Activated CD4-positive, alpha-beta memory T cell treated with anti-CD3 and anti-CD28 coated beads, Interleukin-2, amount 10 ng/mL, durations not matched to agents 7 days and 5 days (primary cell): ENCODE results near the gene MPL. TPM values are rescaled to one million over a fixed set of nuclear protein-coding genes. Genes with fewer than 3 reads are reported as not detected.

ENCODE experiments used
- CTCF ChIA-PET: fragments of 350-600 bp; sonication (Branson Sonifier 250); formaldehyde crosslinking; loops from one replicate; lab custom pipeline; 2021; ENCODE audit warnings: antibody characterized with exemption, inconsistent platforms; lab: Charles Lee
- POLR2A ChIA-PET: fragments of 350-600 bp; sonication (Branson Sonifier 250); formaldehyde crosslinking; loops from one replicate; lab custom pipeline; 2021; ENCODE audit warnings: antibody characterized with exemption; lab: Charles Lee
- DNase-seq: peaks from one replicate; pipeline ENCODE4 v3.0.0-alpha.2; 2020
- H3K27ac Mint-ChIP-seq: one replicate; pipeline ENCODE4 v1.8.0; 2021; ENCODE audit warnings: mild to moderate bottlenecking, mixed read lengths
- H3K27me3 Mint-ChIP-seq: one replicate; pipeline ENCODE4 v1.8.0; 2021; ENCODE audit warnings: mixed read lengths
- H3K36me3 Mint-ChIP-seq: one replicate; pipeline ENCODE4 v1.8.0; 2021; ENCODE audit warnings: low read depth, mixed read lengths
- H3K4me1 Mint-ChIP-seq: one replicate; pipeline ENCODE4 v1.8.0; 2021; ENCODE audit warnings: mixed read lengths
- H3K4me3 Mint-ChIP-seq: one replicate; pipeline ENCODE4 v1.8.0; 2021; ENCODE audit warnings: mild to moderate bottlenecking, mixed read lengths
- H3K9me3 Mint-ChIP-seq: one replicate; pipeline ENCODE4 v1.8.0; 2021; ENCODE audit warnings: mixed read lengths
- total RNA-seq, 2 experiments: library from RNA; stranded (reverse); gene quantifications; one replicate each; pipeline ENCODE4 v1.2.3, GENCODE V29; 2021

The MPL gene
- total RNA-seq, 2 experiments from 2014 or later = not detected

DNA sequence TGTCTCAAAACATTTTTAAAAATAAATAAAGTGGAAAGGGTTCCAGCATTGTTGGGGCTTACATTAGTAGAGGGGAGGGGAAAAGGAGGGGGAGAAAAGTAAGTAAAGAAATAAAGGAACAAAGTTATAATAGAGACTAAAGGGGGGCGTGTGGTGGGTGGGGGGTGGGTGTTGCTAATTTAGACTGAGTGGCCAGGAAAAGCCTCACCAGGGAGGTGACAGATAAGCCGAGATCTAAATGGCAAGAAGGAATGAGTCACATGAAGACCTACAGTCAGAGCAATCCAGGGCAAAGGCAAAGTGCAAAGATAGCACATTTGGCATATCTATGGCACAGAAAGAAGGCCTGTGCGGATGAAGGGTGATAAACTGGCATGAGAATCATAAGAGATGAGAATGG lies 7.5 kb downstream of the MPL start:
- Mint-ChIP-seq H3K4me3 (no peak overlapping the region), H3K27ac (no peak overlapping the region), H3K36me3 (no peaks in the 10 kb centered on the region), H3K27me3 (peaks cover 7% of the 10 kb centered on the region), H3K9me3 (no peaks in the 10 kb centered on the region), H3K4me1 (peaks cover 10% of the 10 kb centered on the region)
- CTCF ChIA-PET = no interaction called here
- POLR2A ChIA-PET = no interaction called here
- no peak for DNase-seq

- Mint-ChIP-seq H3K4me1 (peaks cover 10% of the 10 kb centered on the region), H3K27ac (no peak overlapping the region), H3K36me3 (no peaks in the 10 kb centered on the region), H3K4me3 (no peak overlapping the region), H3K9me3 (no peaks in the 10 kb centered on the region), H3K27me3 (peaks cover 3% of the 10 kb centered on the region)
- POLR2A ChIA-PET = no interaction called here
- no peak for DNase-seq
- CTCF ChIA-PET = interaction anchor here (1.1 kb wide), 1 partner anchor 9 kb away, joined by 4 read pairs; no protein-coding TSS in a partner anchor
These were observed 9.0 kb downstream of the MPL start for GRCh38 chr1:43346636-43347035.

DNA sequence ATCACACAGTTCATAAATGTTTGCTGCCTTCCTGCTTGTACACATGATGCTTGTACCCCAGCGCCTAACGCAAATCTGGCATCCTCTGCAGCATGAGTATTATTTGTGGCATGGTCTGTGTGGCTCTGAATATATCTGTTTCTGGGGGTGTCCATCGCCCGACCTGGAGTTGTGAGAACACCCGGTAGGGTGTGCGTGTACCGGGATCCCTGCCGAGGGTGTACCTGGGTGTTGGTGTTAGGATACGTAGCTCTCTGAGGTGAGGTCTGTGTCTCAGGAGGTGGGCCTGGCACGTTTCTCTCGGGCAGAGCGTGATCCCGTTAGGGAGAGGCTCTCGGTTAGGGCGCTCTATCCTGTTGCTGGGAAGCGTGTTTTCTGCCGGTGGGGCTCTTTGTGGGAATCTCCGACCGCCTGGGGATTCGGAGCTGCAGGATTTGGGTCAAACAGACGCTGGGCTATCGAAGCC lies 10.8 kb downstream of the MPL start:
- no peaks in the 10 kb centered on the region for H3K9me3 Mint-ChIP-seq
- H3K4me3 Mint-ChIP-seq = peak overlapping the region; percentile 40
- H3K4me1 Mint-ChIP-seq = peaks cover 10% of the 10 kb centered on the region
- peaks cover 3% of the 10 kb centered on the region for H3K27me3 Mint-ChIP-seq
- ChIA-PET CTCF (no interaction called here), POLR2A (interaction anchor here (0.6 to 1.0 kb wide), 2 partner anchors 10 to 107 kb away, joined by 3 to 4 read pairs; partner anchors contain the start of gene CDC20)
- no peak overlapping the region for H3K27ac Mint-ChIP-seq
- DNase-seq = no peak
- no peaks in the 10 kb centered on the region for H3K36me3 Mint-ChIP-seq

DNA sequence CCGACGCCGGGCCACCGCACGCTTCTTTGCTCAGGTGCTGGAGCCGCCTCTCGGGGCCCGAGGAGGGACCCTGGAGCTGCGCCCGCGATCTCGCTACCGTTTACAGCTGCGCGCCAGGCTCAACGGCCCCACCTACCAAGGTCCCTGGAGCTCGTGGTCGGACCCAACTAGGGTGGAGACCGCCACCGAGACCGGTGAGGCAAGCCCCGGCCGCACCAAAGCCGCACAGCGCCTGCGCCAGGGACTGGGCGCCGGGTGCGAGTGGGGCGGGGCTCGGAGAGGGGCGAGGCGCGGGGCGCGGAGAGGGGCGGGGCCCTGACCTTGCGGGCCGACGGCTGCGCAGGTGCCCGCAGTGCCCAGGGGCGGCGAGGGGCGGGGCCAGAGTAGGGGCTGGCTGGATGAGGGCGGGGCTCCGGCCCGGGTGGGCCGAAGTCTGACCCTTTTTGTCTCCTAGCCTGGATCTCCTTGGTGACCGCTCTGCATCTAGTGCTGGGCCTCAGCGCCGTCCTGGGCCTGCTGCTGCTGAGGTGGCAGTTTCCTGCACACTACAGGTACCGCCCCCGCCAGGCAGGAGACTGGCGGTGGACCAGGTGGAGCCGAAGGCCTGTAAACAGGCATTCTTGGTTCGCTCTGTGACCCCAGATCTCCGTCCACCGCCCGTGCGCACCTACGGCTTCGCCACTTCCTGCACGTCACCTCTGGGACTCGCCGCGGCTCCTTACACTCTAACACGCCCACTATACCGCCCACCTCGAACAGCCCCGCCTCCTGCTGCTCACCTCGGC lies 11.4 kb downstream of the MPL start:
- Mint-ChIP-seq H3K4me1 (peaks cover 10% of the 10 kb centered on the region), H3K4me3 (peak overlapping the region; percentile 77), H3K9me3 (no peaks in the 10 kb centered on the region), H3K27ac (peak overlapping the region; percentile 77), H3K36me3 (no peaks in the 10 kb centered on the region), H3K27me3 (peaks cover 3% of the 10 kb centered on the region)
- ChIA-PET POLR2A (interaction anchor here (0.6 to 1.0 kb wide), 2 partner anchors 10 to 106 kb away, joined by 3 to 4 read pairs; partner anchors contain the start of gene CDC20), CTCF (interaction anchor here (0.6 kb wide), 1 partner anchor 26 kb away, joined by 3 read pairs; no protein-coding TSS in a partner anchor)
- DNase-seq = peak; percentile 73

DNA sequence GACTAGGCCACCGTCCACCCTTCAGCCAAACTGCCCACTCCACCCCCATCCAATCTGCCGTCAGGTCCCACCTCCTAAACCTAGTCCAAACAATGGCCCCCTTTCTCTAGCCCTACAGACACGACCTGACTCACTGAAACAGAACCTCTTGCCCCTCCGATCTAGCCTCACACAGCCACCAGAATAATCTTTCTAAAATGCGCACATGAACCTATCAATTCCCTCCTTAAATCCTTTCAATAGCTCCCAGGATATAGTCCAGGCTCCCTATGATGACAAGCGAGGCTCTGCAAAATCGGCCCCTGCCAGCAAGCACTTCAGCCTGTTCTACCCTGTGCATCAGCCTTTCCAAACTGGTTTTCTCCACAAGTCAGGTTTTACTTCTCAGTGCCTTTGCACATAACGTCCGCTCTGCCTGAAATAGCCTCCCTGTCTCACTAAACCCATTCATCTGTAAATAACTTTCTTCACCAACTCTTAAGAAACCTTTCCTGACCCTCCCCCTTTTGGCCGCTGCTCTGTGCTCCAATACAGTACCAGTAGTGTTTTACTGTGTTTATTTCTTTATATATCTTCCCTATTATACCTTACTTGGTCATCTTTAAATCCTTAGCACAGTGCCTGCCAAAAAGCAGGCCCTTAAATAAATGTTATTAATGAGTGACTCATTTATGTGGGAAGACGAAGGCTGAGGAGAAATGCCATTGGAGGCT lies 12.1 kb downstream of the MPL start:
- Mint-ChIP-seq H3K36me3 (peaks cover 3% of the 10 kb centered on the region), H3K4me3 (peak overlapping the region; percentile 77), H3K27me3 (peaks cover 3% of the 10 kb centered on the region), H3K4me1 (peaks cover 10% of the 10 kb centered on the region), H3K9me3 (no peaks in the 10 kb centered on the region), H3K27ac (peak overlapping the region; percentile 77)
- ChIA-PET CTCF (no interaction called here), POLR2A (no interaction called here)
- no peak for DNase-seq

DNA sequence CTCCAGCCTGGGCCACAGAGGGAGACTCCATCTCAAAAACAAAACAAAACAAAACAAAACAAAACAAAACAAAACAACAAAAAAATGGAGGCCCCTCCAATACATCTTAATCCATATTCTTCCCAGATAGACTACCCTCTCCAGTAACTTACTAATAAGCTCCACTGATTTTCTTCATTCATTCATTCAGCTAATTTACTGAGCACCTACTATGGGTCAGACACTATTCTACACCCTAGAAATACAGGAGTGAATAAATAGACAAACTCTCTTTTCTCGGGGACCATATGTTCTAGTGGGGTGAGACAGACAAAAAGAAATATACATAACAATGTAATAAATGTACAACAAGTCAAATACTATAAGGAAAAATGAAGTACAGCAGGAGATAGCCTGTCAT lies 13.4 kb downstream of the MPL start:
- H3K27me3 Mint-ChIP-seq = peaks cover 3% of the 10 kb centered on the region
- CTCF ChIA-PET = no interaction called here
- POLR2A ChIA-PET = no interaction called here

DNA sequence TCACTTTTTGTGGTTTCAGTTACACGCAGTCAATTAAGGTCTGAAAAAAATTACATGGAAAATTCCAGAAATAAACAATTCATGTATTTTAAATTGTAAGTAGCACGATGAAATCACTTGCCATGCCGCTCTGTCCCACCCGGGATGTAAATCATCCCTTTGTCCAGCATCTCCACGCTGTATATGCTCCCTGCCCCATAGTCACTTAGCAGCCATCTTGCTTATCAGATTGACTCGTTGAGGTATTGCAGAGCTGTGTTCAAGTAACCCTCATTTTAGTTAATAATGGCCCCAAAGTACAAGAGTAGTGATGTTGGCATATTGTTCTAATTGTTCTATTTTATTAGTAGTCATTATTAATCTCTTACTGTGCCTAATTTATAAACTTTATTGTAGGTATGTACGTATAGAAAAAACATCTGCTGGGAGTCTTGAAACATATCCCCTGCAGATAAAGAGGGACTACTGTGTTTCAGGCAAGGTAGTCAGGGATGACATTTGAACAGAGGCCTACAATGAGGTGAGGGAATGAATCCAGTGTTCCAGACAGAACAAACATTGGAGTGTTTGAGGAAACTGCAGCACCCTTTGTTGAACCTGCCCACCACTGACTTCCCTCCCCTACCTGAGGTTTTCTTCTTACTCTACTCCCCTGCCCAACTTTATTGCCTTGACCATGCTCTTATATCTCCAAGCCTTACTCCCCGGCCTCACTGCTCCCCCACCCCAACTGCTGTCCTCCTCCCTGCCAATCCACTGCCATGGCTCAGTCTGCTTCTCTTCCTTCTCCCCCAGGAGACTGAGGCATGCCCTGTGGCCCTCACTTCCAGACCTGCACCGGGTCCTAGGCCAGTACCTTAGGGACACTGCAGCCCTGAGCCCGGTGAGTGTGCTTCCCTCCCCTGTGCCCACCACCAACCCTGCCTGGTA lies 14.1 kb downstream of the MPL start:
- H3K27ac Mint-ChIP-seq = no peak overlapping the region

More for the DNA sequence above, 13.4 kb downstream of the MPL start:
- peaks cover 8% of the 10 kb centered on the region for H3K4me1 Mint-ChIP-seq
- no peak for DNase-seq
- no peak overlapping the region for H3K4me3 Mint-ChIP-seq
- no peak overlapping the region for H3K27ac Mint-ChIP-seq
- peaks cover 6% of the 10 kb centered on the region for H3K36me3 Mint-ChIP-seq
- no peaks in the 10 kb centered on the region for H3K9me3 Mint-ChIP-seq

DNA sequence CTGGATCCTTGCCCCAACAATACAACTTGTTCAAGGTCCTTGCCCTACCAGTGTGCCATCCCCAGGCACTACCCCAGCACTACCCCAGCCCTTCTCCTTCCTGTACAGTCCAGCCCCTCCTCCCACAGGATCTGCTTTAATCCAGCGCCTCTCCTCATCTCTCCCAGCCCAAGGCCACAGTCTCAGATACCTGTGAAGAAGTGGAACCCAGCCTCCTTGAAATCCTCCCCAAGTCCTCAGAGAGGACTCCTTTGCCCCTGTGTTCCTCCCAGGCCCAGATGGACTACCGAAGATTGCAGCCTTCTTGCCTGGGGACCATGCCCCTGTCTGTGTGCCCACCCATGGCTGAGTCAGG lies 14.7 kb downstream of the MPL start:
- CTCF ChIA-PET = no interaction called here
- no peak for DNase-seq
- Mint-ChIP-seq H3K4me1 (peaks cover 14% of the 10 kb centered on the region), H3K27ac (no peak overlapping the region), H3K27me3 (no peaks in the 10 kb centered on the region), H3K4me3 (no peak overlapping the region), H3K36me3 (peaks cover 13% of the 10 kb centered on the region), H3K9me3 (no peaks in the 10 kb centered on the region)
- POLR2A ChIA-PET = interaction anchor here (0.9 kb wide), 1 partner anchor 38 kb away, joined by 3 read pairs; no protein-coding TSS in a partner anchor

More for the DNA sequence above, 14.1 kb downstream of the MPL start:
- CTCF ChIA-PET = no interaction called here
- POLR2A ChIA-PET = no interaction called here
- no peaks in the 10 kb centered on the region for H3K9me3 Mint-ChIP-seq
- peaks cover 8% of the 10 kb centered on the region for H3K4me1 Mint-ChIP-seq
- no peak overlapping the region for H3K4me3 Mint-ChIP-seq
- peaks cover 10% of the 10 kb centered on the region for H3K36me3 Mint-ChIP-seq
- H3K27me3 Mint-ChIP-seq = peaks cover 3% of the 10 kb centered on the region
- no peak for DNase-seq

DNA sequence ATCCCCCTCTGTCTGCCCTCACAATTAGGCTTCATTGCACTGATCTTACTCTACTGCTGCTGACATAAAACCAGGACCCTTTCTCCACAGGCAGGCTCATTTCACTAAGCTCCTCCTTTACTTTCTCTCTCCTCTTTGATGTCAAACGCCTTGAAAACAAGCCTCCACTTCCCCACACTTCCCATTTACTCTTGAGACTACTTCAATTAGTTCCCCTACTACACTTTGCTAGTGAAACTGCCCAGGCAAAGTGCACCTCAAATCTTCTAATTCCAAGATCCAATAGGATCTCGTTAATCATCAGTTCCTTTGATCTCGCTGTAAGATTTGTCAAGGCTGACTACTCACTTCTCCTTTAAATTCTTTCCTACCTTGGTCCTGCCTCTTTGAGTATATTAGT lies 15.3 kb downstream of the MPL start:
- no peaks in the 10 kb centered on the region for H3K27me3 Mint-ChIP-seq
- CTCF ChIA-PET = interaction anchor here (0.5 kb wide), 1 partner anchor 99 kb away, joined by 3 read pairs; no protein-coding TSS in a partner anchor
- peaks cover 16% of the 10 kb centered on the region for H3K4me1 Mint-ChIP-seq
- no peak overlapping the region for H3K4me3 Mint-ChIP-seq
- H3K36me3 Mint-ChIP-seq = peaks cover 13% of the 10 kb centered on the region
- no peak overlapping the region for H3K27ac Mint-ChIP-seq
- no peaks in the 10 kb centered on the region for H3K9me3 Mint-ChIP-seq
- POLR2A ChIA-PET = interaction anchor here (0.9 to 1.3 kb wide), 2 partner anchors 14 to 37 kb away, joined by 3 to 4 read pairs; no protein-coding TSS in a partner anchor
- DNase-seq = no peak

- Mint-ChIP-seq H3K4me3 (no peak overlapping the region), H3K27me3 (no peaks in the 10 kb centered on the region), H3K36me3 (peaks cover 18% of the 10 kb centered on the region), H3K9me3 (no peaks in the 10 kb centered on the region), H3K27ac (no peak overlapping the region), H3K4me1 (peaks cover 22% of the 10 kb centered on the region)
- CTCF ChIA-PET = no interaction called here
- POLR2A ChIA-PET = interaction anchor here (1.3 kb wide), 1 partner anchor 13 kb away, joined by 4 read pairs; no protein-coding TSS in a partner anchor
- no peak for DNase-seq
These were observed 16.9 kb downstream of the MPL start for GRCh38 chr1:43354471-43354870.

DNA sequence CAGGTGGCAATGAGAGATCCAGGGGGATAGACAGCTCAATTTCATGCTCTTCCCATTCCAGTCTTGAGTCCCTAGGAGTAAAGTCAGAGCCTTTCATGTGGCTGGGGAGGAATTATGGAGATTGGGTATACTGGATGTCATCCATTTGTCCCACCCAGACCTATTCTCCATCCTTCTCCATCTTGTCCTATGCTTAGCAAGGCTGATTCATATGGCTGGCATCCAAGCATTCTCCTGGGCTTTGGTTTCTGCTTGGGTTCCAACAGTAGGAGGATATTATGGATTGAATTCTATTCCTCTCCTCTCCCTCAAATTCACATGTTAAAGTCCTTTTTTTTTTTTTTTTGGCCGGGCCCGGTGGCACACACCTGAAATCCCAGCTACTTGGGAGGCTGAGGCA lies 17.3 kb downstream of the MPL start:
- Mint-ChIP-seq H3K36me3 (peaks cover 22% of the 10 kb centered on the region), H3K27me3 (no peaks in the 10 kb centered on the region), H3K27ac (no peak overlapping the region), H3K4me3 (no peak overlapping the region), H3K4me1 (peaks cover 23% of the 10 kb centered on the region), H3K9me3 (no peaks in the 10 kb centered on the region)
- ChIA-PET CTCF (interaction anchor here (0.9 kb wide), 1 partner anchor 8 kb away, joined by 4 read pairs; no protein-coding TSS in a partner anchor), POLR2A (interaction anchor here (1.3 kb wide), 1 partner anchor 12 kb away, joined by 6 read pairs; the partner anchor contains the start of gene ELOVL1)
- no peak for DNase-seq

DNA sequence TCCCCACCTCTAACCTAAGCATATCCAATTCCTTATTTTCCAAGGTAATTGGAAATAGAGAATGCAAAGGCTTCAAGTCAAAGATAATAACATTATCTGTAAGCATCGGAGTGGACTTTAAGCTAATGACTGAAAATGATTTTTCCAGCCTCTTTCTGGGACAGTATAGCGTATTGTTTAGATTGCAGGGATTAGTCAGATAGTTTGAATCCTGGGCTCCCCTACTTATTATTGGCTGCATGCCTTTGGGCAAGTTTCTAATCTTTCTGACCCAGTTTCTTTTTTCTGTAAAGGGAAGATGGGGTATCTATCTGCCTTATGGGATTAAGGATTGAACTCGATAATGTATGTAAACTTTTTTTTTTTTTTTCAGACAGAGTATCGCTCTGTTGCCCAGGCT lies 19.6 kb downstream of the MPL start:
- H3K4me1 Mint-ChIP-seq = peaks cover 46% of the 10 kb centered on the region
- no peaks in the 10 kb centered on the region for H3K9me3 Mint-ChIP-seq
- ChIA-PET CTCF (interaction anchor here (0.8 to 1.2 kb wide), 2 partner anchors 33 to 130 kb away, joined by 3 read pairs; no protein-coding TSS in a partner anchor), POLR2A (interaction anchor here (4.3 kb wide), 1 partner anchor 11 kb away, joined by 73 read pairs; the partner anchor contains the start of gene ELOVL1)
- H3K4me3 Mint-ChIP-seq = peak overlapping the region; percentile 98
- DNase-seq = no peak
- no peak overlapping the region for H3K27ac Mint-ChIP-seq
- H3K36me3 Mint-ChIP-seq = peaks cover 45% of the 10 kb centered on the region
- H3K27me3 Mint-ChIP-seq = no peaks in the 10 kb centered on the region
